ENCODE measurements around the gene FAM120A. TPM values are rescaled to one million over a fixed set of nuclear protein-coding genes. Genes with fewer than 3 reads are reported as not detected.

FAM120A gene
- polyA plus RNA-seq, 3 donors, result 70.7 to 75.1 (median 73.2) TPM

GRCh38 chr9:93589688-93590087 lies 138.2 kb downstream of the FAM120A start:
- DNase-seq (ENCODE audit: low read depth in 3 of 3, low spot score in 2 of 3), result peak in 1 of 3 donors; percentile 56

GRCh38 chr9:93590609-93591234 lies 139.2 kb downstream of the FAM120A start:
- DNase-seq (ENCODE audit: low read depth in 3 of 3, low spot score in 2 of 3), result no peak

- no peak for DNase-seq (ENCODE audit: low read depth in 3 of 3, low spot score in 2 of 3)
Observed at GRCh38 chr9:93591301-93592007, 140.0 kb downstream of the FAM120A start.

GRCh38 chr9:93592008-93592642 lies 140.6 kb downstream of the FAM120A start:
- DNase-seq (ENCODE audit: low read depth in 3 of 3, low spot score in 2 of 3), result no peak

- no peak for DNase-seq (ENCODE audit: low read depth in 3 of 3, low spot score in 2 of 3)
Observed at GRCh38 chr9:93592643-93593021, 141.1 kb downstream of the FAM120A start.

GRCh38 chr9:93593144-93593658 lies 141.7 kb downstream of the FAM120A start:
- DNase-seq (ENCODE audit: low read depth in 3 of 3, low spot score in 2 of 3), result no peak

- DNase-seq (ENCODE audit: low read depth in 3 of 3, low spot score in 2 of 3), result no peak
Observed at GRCh38 chr9:93594041-93594756, 142.7 kb downstream of the FAM120A start.

- no peak for DNase-seq (ENCODE audit: low read depth in 3 of 3, low spot score in 2 of 3)
Observed at GRCh38 chr9:93595461-93595860, 144.0 kb downstream of the FAM120A start.

GRCh38 chr9:93595861-93596365 lies 144.4 kb downstream of the FAM120A start:
- DNase-seq (ENCODE audit: low read depth in 3 of 3, low spot score in 2 of 3), result no peak

- no peak for DNase-seq (ENCODE audit: low read depth in 3 of 3, low spot score in 2 of 3)
Observed at GRCh38 chr9:93596399-93596798, 144.9 kb downstream of the FAM120A start.

GRCh38 chr9:93597142-93597706 lies 145.7 kb downstream of the FAM120A start:
- DNase-seq (ENCODE audit: low read depth in 3 of 3, low spot score in 2 of 3), result no peak

- DNase-seq (ENCODE audit: low read depth in 3 of 3, low spot score in 2 of 3), result no peak
Observed at GRCh38 chr9:93597871-93598646, 146.6 kb downstream of the FAM120A start.

- no peak for DNase-seq (ENCODE audit: low read depth in 3 of 3, low spot score in 2 of 3)
Observed at GRCh38 chr9:93598647-93599241, 147.3 kb downstream of the FAM120A start.

- DNase-seq (ENCODE audit: low read depth in 3 of 3, low spot score in 2 of 3), result no peak
Observed at GRCh38 chr9:93599571-93600403, 148.3 kb downstream of the FAM120A start.

- DNase-seq (ENCODE audit: low read depth in 3 of 3, low spot score in 2 of 3), result no peak
Observed at GRCh38 chr9:93600504-93600903, 149.0 kb downstream of the FAM120A start.

- DNase-seq (ENCODE audit: low read depth in 3 of 3, low spot score in 2 of 3), result no peak
Observed at GRCh38 chr9:93601063-93601462, 149.6 kb downstream of the FAM120A start.

- no peak for DNase-seq (ENCODE audit: low read depth in 3 of 3, low spot score in 2 of 3)
Observed at GRCh38 chr9:93601666-93602065, 150.2 kb downstream of the FAM120A start.

- no peak for DNase-seq (ENCODE audit: low read depth in 3 of 3, low spot score in 2 of 3)
Observed at GRCh38 chr9:93603011-93603410, 151.5 kb downstream of the FAM120A start.

All from right renal cortex interstitium (tissue), 3 donors.